COLO829 (cell line): ENCODE results near the gene CDC45.

Experiments
- DNase-seq: peaks from one replicate; pipeline ENCODE4 v3.0.0; 2012; ENCODE audit warnings: low spot score

CDC45 gene

DNA sequence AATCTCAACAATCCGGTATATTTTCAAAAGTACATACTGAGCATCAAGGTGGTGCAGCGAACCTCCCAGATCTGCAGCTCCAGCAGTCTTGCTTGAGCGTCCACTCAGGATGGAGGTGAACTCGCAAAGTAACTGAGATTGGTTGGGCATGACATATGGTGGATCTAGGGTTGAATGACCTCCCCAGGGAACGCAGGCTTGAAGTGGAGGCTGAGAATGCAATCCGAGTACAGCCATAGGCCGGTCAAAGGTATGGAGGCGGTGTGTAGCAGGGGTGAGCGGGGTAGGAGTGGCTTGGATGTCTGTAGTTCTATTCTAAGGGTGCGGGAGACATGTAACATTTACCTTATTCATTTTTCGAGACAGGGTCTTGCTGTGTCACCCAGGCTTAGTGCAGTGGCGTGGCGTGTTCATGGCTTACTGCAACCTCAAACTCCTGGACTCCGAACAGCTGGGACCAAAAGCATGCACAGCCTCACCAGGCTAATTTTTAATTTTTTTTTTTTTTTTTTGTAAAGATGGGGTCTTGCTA, 31.6 kb upstream of the CDC45 start:
- DNase-seq = peak; percentile 87

- no peak for DNase-seq
Observed at GRCh38 chr22:19448739-19449421, 30.8 kb upstream of the CDC45 start.

DNA sequence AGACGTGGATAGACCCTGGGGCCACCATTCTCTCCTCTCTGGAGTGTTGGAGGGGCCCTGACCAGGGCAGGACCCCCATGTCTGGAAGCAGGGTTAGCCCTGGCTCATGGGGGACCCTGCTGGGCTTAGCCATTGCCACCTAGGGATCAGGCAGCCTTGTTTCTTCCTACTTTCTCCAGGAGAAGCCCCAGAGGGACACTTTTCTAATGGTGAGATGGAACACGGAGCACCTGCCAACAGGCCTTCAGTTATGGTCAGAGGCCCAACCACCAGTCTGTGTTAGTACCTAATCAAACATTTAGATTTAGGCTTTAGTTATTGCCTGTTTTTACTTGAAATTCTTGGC, 30.3 kb upstream of the CDC45 start:
- no peak for DNase-seq

- DNase-seq = no peak
Observed at GRCh38 chr22:19450363-19451175, 29.2 kb upstream of the CDC45 start.

- DNase-seq = no peak
Observed at GRCh38 chr22:19451570-19451969, 28.1 kb upstream of the CDC45 start.

DNA sequence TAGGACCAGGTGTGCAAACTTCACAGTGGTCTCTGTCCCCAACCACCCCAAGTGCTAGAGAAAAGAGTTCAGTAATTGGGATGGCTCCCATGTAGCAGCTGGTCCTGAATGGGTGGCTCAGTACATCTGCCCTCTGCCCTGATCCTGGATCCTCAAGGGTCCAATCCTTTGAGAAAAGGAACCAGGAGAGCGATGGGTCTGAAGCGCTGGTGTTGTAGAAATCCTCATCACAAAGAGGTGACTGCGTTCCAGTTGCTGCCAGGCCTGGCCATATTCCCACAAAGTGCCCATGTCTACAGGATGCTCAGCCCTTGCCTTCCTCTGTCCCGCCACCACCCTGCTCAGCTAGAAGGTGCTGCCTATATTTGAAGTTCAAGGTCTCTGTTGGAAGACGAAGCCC, 26.0 kb upstream of the CDC45 start:
- DNase-seq = no peak

DNA sequence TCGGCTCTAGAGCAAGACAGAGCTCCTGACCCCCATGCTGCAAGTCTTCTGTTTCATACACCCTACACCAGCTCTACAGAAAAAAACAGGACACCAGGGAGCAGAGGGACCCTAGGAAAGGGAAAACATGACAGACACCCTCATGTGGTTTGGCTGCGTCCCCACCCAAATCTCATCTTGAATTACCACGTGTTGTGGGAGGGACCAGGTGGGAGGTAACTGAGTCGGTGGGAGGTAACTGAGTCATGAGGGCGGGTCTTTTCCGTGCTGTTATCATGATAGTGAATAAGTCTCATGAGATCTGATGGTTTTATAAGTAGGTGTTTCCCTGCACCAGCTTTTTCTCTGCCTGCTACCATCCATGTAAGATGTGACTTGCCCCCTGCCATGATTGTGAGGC, 25.6 kb upstream of the CDC45 start:
- DNase-seq = no peak

DNA sequence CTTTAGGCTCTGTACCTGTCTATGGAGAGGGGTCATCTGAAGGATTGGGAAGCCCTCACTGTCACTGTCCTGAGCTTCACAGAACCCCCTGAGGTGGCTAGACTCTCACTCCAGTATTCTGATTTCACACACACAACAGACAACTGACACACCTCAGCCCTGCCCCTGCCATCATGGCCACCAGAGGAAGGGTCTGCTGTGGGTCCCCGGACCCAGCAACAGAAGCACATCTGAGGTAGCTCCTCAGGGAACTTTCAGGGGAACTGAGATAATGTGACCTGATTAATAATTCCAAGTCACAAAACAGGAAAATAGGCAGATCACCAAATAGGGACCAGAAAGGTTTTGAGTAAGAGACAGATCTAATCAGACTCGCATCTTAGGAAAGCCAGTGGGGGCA, 24.7 kb upstream of the CDC45 start:
- no peak for DNase-seq

- DNase-seq = no peak
Observed at GRCh38 chr22:19455585-19456370, 23.9 kb upstream of the CDC45 start.

GRCh38 chr22:19456541-19456940, 23.2 kb upstream of the CDC45 start:
- DNase-seq = no peak

DNA sequence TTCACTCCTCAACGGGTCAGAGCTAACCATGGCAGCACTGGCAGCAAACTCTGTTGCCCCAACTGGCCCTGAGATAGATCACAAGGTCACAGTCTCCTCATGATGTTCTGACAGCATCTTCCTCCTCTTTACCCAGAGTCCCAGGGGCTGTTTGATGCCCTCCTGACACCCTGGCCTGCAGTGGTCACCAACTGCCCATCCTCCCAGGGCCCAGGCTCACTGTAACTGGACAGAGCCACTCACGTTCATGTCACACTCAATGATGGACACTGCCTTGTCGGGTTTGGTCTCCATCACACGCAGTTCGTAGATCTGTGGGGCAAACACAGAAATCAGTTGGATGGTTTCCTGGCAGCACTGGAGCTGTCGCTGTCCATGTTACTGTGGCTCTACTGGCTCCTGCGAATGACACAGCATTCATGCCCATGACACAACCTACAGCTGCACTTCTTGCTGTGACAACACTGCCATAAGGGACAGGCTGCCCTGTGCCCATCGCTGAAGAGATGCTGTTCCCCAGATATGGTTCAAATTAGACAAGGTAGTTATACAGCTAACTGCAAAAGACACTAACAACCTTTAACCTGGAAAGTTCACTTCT, 21.8 kb upstream of the CDC45 start:
- DNase-seq = no peak

GRCh38 chr22:19460036-19460435, 19.7 kb upstream of the CDC45 start:
- no peak for DNase-seq

GRCh38 chr22:19461506-19461905, 18.2 kb upstream of the CDC45 start:
- DNase-seq = no peak

DNA sequence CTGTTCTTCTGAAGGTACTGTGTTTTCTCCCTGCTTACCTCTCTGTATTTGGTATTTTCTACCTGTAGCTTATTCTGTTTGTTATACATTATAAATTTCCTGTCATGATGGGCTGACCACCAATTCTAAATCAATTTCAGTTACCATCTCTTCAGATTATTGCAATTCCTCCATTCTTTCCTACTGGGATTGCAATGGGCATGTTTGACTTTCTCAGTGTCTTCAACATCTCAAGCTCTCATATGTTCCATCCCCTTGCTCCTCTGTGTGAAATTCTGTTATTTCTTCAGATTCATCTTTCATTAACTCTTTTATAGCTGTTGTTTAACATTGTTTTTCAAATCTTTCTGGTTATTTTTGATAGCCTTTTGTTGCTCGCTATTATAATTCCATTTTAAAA, 16.7 kb upstream of the CDC45 start:
- no peak for DNase-seq

- DNase-seq = peak; percentile 87
Observed at GRCh38 chr22:19463491-19464469, 15.9 kb upstream of the CDC45 start.

- no peak for DNase-seq
Observed at GRCh38 chr22:19464546-19464945, 15.2 kb upstream of the CDC45 start.

- no peak for DNase-seq
Observed at GRCh38 chr22:19464975-19465374, 14.7 kb upstream of the CDC45 start.

DNA sequence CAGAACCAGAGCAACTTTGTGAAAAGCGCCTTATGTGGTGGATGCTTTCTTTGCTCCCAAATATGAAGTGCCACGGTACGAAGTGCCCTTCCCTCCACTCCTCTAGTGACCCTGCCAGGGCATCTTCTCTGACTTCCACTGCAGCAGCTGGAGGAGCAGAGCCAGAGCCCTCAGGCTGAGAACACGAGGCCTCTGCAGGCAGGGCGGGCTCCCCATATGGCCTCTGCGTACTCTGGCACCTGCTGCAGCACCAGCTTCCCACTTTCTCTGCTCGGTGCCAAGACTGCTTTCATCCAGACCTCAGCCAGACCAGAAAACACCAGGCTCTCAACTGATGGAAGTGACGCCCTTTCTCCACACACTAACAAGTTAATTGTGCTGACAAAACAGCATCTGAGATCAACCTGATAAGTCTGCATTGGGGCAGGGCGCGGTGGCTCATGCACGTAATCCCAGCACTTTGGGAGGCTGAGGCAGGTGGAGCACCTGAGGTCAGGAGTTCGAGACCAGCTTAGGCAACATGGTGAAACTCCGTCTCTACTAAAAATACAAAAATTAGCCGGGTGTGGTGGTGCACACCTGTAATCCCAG, 13.5 kb upstream of the CDC45 start:
- DNase-seq = no peak

- DNase-seq = no peak
Observed at GRCh38 chr22:19466848-19467752, 12.6 kb upstream of the CDC45 start.

GRCh38 chr22:19467912-19468311, 11.8 kb upstream of the CDC45 start:
- no peak for DNase-seq
